ENCODE data around the gene RNF34. TPM values are rescaled to one million over a fixed set of nuclear protein-coding genes. Genes with fewer than 3 reads are reported as not detected.
"Not testable (repeated sequence)": the region's sequence is repeated elsewhere in the genome, so short reads cannot be mapped to it uniquely, and the experiment has no call there.

RNF34 gene
- total RNA-seq, 4 donors from 2014 or later, result 50.4 to 83.4 (median 72.9) TPM

- DNase-seq, result no peak
- no peaks in the 10 kb centered on the region for H3K9me3 ChIP-seq
- no peak overlapping the region for H3K4me3 ChIP-seq
- H3K27ac ChIP-seq, result no peak overlapping the region
- H3K4me1 ChIP-seq, result no peaks in the 10 kb centered on the region
- TF ChIP-seq POLR2A (IDR thresholded peaks at IDR 0.05), result no peak
- TF ChIP-seq CTCF (IDR thresholded peaks at IDR 0.05), result peak in 3 of 6 experiments; percentile 20 to 37 (median 33)
- H3K36me3 ChIP-seq, result no peaks in the 10 kb centered on the region
- no peaks in the 10 kb centered on the region for H3K27me3 ChIP-seq
Observed at GRCh38 chr12:121383601-121384021, 16.3 kb upstream of the RNF34 start.

DNA sequence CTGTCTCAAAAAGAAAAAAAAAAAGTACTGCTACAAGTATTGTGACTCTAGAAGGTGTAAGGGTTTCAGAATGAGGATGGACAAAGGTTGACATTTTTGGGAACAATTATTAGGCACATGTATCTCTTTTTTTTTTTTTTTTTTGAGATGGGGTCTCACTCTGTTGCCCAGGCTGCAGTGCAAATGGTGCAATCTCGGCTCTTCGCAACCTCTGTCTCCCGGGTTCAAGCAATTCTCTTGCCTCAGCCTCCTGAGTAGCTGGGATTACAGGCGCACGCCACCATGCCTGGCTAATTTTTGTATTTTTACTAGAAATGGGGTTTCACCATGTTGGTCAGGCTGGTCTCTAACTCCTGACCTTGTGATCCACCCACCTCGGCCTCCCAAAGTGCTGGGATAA lies 15.0 kb upstream of the RNF34 start:
- not testable (repeated sequence) for H3K4me1 ChIP-seq, H3K4me3 ChIP-seq, H3K27me3 ChIP-seq, H3K27ac ChIP-seq, H3K36me3 ChIP-seq, DNase-seq, H3K9me3 ChIP-seq

GRCh38 chr12:121388421-121388981 lies 11.4 kb upstream of the RNF34 start:
- Histone ChIP-seq H3K27ac (no peak overlapping the region), H3K4me3 (no peak overlapping the region), H3K4me1 (no peaks in the 10 kb centered on the region), H3K27me3 (no peaks in the 10 kb centered on the region), H3K36me3 (no peaks in the 10 kb centered on the region), H3K9me3 (no peaks in the 10 kb centered on the region)
- TF ChIP-seq POLR2A (IDR thresholded peaks at IDR 0.05), result no peak
- no peak for DNase-seq

DNA sequence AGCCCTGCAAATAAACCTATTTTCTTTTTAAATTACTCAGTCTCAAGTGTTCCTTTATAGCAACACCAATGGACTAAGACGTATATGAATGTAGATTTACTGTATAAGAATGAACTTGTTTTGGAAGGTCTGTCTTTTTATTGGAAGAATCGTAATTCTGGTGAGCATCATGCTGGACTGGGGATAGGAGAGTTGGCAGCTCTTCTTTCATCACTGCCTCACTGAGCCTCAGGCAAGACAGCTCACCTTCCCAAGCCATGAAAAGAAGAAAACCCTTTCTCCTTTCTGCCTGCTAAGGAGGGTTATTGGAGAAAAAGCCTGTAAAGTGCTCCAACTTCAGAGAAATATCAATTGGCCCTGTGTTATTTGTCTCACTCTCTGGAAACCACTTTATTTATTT lies 9.1 kb upstream of the RNF34 start:
- no peak overlapping the region for H3K4me3 ChIP-seq
- TF ChIP-seq POLR2A (IDR thresholded peaks at IDR 0.05) (no peak), CTCF (IDR thresholded peaks at IDR 0.05) (no peak)
- no peak overlapping the region for H3K27ac ChIP-seq
- no peak for DNase-seq
- H3K27me3 ChIP-seq, result no peaks in the 10 kb centered on the region
- no peaks in the 10 kb centered on the region for H3K36me3 ChIP-seq
- H3K4me1 ChIP-seq, result no peaks in the 10 kb centered on the region
- H3K9me3 ChIP-seq, result no peaks in the 10 kb centered on the region

DNA sequence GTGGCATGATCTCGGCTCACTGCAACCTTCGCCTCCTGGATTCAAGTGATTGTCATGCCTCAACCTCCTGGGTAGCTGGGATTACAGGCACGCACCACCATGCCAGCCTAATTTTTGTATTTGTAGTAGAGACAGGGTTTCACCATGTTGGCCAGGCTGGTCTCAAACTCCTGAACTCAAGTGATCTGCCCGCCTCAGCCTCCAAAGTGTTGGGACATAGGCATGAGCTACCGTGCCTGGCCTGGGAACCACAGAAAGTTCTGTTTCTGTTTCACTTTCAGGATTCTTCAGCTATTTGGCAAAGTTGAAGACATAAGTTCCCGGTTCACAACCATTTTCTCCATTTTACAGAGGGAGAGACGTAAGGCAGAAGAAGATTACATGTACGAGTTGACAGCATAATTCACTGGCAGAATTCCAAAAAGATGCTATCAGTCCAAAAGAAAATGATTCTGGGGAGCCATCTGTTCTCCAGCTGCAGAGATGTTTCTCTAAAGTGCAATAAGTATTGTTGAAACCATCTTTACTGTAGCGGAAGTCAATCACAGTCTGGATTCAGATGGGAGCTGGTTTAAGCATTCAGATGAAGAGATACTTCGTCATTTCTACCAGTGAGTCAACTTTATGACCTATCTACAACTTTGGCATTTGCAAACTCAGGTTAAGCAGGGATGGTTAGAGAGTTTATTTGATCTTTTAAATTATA lies 8.1 kb upstream of the RNF34 start:
- Histone ChIP-seq H3K9me3 (no peaks in the 10 kb centered on the region), H3K27me3 (no peaks in the 10 kb centered on the region), H3K4me1 (no peaks in the 10 kb centered on the region), H3K27ac (peak overlapping the region; percentile 16 to 54 (median 41)), H3K4me3 (peak overlapping the region in 3 of 4 donors; percentile 14 to 30 (median 18)), H3K36me3 (no peaks in the 10 kb centered on the region)
- DNase-seq, result peak in 2 of 3 donors; percentile 26 to 55
- TF ChIP-seq CTCF (IDR thresholded peaks at IDR 0.05) (no peak), POLR2A (IDR thresholded peaks at IDR 0.05) (no peak)

- Histone ChIP-seq H3K36me3 (no peaks in the 10 kb centered on the region), H3K4me3 (peak overlapping the region in 1 of 4 donors; percentile 14), H3K27ac (peak overlapping the region in 2 of 4 donors; percentile 35 to 54), H3K4me1 (no peaks in the 10 kb centered on the region), H3K9me3 (no peaks in the 10 kb centered on the region), H3K27me3 (no peaks in the 10 kb centered on the region)
- TF ChIP-seq CTCF (IDR thresholded peaks at IDR 0.05) (no peak), POLR2A (IDR thresholded peaks at IDR 0.05) (no peak)
- no peak for DNase-seq
Observed at GRCh38 chr12:121392325-121392716, 7.6 kb upstream of the RNF34 start.

Measured in Peyer's patch (tissue), 4 donors.